OCI-LY7 (cell line): Measurements from ENCODE around the gene VWDE.

Experiments used
- CTCF ChIP-seq: fragments of 200-600 bp; sonication (generic); conservative IDR thresholded peaks from 2 replicates; pipeline ENCODE4 v1.5.1; 2014; ENCODE audit warnings: mild to moderate bottlenecking, antibody characterized with exemption, low read length, moderate library complexity, mixed read lengths
- EZH2phosphoT487 ChIP-seq: fragments of 200-600 bp; sonication (generic); IDR thresholded peaks from 2 replicates; pipeline ENCODE4 v1.6.1; 2018; ENCODE audit warnings: low read depth, borderline replicate concordance, mild to moderate bottlenecking, mixed run types, antibody characterized with exemption, low read length, moderate library complexity, mixed read lengths

GRCh38 chr7:12316925-12317324 lies 86.7 kb downstream of the VWDE start:
- TF ChIP-seq CTCF (no peak), EZH2phosphoT487 (no peak)
